ENCODE measurements around the gene GAD2. TPM values are rescaled to one million over a fixed set of nuclear protein-coding genes. Genes with fewer than 3 reads are reported as not detected.

Gene GAD2
- total RNA-seq, 2 experiments from 2014 or later: not detected

DNA sequence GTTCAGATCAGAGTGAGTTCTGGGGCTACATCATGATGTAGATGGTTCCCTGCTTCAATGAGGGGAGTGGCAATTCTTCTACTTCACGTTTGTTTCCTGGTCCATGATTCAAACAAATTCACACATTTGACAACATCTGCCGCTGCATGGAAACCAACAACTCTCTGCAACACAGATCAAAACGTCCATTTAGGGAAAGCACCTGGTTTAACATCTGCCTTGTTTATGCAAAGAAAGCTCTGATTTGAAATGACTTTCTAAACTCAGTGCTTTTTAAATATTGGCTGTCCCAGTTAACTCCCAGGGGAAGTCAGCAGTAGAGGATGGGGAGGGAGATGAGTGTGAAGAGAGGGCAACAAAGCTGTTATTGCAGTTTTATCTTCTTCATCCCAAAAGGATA lies 93.8 kb downstream of the GAD2 start:
- DNase-seq: no peak
- Mint-ChIP-seq H3K27ac (no peak overlapping the region), H3K4me1 (no peaks in the 10 kb centered on the region), H3K36me3 (no peaks in the 10 kb centered on the region), H3K27me3 (peaks cover 11% of the 10 kb centered on the region), H3K9me3 (no peaks in the 10 kb centered on the region), H3K4me3 (no peak overlapping the region)
- POLR2A ChIA-PET: no interaction called here
- ATAC-seq (ENCODE audit: low read depth): no peak

DNA sequence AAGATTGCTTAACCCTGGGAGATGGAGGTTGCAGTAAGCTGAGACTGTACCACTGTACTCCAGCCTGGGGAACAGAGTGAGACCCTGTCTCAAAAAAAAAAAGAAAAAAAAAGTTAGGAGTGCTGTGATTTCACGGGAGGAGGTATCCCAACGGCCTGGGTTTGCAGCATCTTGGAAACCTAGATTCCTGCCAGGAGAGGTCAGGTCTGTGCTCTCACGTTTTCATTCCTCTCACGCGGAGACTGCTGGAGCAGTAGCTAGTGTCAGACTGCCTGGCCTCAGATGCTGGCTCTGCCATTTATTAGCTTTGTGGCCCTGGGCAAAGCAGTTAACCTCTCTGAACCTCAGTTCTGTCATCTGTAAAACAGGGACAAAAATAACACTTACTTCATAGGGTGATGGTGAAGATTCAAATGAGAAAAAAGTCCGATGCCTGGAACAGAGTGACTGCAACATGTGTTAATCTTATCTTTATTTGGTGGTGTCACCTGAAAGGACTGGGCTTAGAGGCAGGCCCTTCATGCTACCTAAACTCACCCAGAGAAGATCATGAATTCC lies 94.9 kb downstream of the GAD2 start:
- no peaks in the 10 kb centered on the region for H3K36me3 Mint-ChIP-seq
- H3K9me3 Mint-ChIP-seq: no peaks in the 10 kb centered on the region
- no peak overlapping the region for H3K27ac Mint-ChIP-seq
- POLR2A ChIA-PET: no interaction called here
- no peak for ATAC-seq (ENCODE audit: low read depth)
- no peaks in the 10 kb centered on the region for H3K4me1 Mint-ChIP-seq
- peaks cover 11% of the 10 kb centered on the region for H3K27me3 Mint-ChIP-seq
- H3K4me3 Mint-ChIP-seq: no peak overlapping the region
- DNase-seq: no peak

DNA sequence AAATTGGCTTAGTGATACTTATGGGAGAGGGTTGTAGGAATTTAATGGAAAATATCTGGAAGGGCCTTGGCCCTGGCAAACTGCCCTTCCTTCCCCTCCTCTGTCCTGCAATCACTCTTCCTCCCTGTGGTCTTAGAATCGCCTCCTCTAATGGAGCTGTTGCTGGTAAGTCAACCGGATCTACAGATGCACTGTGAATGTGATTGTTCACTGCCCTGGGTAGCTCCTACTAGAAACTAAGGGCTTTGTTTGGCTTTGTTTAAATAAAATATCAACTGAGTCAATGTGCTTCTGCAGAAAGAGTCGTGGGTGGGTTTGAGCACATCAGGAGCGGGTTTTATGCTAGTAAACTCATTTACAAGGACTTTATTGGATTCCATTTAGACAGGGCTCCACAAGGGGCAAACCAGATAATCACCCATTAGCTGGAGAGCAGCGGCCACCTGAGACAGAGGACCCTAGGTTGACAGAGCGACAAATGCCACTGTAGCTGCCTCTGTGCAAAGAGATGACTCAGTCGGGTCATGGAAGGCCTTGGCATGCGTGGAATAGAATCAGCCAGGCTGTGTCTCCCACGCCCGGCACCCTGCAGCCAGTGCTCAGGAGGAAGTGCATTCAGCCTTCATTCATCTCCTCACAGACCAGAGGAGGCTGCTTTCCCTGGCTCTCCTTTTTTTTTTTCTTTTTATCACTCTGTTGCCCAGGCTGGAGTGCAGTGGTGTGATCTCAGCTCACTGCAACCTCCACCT lies 97.9 kb downstream of the GAD2 start:
- Mint-ChIP-seq H3K4me1 (no peaks in the 10 kb centered on the region), H3K27me3 (peaks cover 2% of the 10 kb centered on the region), H3K9me3 (no peaks in the 10 kb centered on the region), H3K27ac (no peak overlapping the region), H3K36me3 (no peaks in the 10 kb centered on the region), H3K4me3 (no peak overlapping the region)
- ATAC-seq (ENCODE audit: low read depth): no peak
- POLR2A ChIA-PET: no interaction called here
- no peak for DNase-seq

DNA sequence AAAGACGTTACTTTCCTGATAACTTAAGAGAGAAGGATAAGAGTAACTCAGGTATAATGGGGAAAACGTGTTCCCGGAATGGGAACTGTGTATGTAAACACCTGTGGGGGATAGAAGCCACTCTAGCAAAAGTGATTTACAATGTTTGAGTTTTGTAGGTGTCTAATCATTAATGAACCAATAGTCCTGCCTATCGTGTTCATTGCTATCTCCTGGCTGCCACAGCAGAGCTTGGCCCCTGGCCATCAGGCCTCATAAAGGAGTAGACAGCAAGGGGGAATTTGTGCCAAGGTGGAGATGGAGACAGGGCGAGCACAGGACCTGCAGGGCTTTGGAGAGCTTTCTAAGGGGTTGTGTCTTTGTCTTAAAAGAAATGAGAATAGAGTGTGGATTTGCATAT lies 102.1 kb downstream of the GAD2 start:
- Mint-ChIP-seq H3K9me3 (no peaks in the 10 kb centered on the region), H3K27ac (no peak overlapping the region), H3K36me3 (no peaks in the 10 kb centered on the region), H3K4me3 (no peak overlapping the region), H3K27me3 (peaks cover 5% of the 10 kb centered on the region), H3K4me1 (no peaks in the 10 kb centered on the region)
- POLR2A ChIA-PET: no interaction called here
- no peak for ATAC-seq (ENCODE audit: low read depth)
- no peak for DNase-seq

DNA sequence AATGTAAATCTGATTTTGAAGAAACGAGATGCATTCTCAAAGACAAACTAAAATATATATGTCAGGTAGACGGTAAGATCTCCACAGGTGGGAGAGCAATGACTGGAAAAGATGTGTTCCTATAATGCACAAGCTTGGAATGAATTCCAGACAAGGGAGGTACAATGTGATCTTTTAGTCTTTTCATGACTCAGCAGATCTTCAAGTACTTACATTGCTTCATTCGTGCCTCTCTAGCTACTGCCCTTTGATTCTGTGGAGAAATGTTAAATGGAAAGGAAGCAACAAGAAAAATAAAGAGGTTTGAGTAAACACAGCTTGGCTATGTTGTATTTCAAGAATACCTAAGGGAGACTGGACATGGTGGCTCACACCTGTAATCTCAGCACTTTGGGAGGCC lies 106.6 kb downstream of the GAD2 start:
- H3K4me3 Mint-ChIP-seq: no peak overlapping the region
- H3K27ac Mint-ChIP-seq: no peak overlapping the region
- no peaks in the 10 kb centered on the region for H3K4me1 Mint-ChIP-seq

DNA sequence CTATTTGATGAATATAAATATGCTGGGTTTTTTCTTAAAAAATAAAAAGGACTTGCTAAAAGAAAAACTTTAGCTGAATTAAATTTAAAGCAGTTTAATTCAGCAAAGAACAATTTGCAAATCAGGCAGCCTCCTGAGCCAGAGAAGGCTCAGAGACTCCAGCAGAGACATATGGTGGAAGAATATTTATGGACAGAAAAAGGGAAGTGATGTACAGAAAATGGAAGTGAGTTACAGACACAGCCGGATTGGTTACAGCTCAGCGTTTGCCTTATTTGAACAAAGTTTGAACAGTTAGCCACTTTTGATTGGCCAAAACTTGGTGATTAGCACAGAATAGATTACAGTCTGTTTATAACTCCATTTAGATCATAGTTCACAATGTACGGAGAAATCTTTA lies 110.3 kb downstream of the GAD2 start:
- ATAC-seq (ENCODE audit: low read depth) (no peak), DNase-seq (no peak)
- no peaks in the 10 kb centered on the region for H3K36me3 Mint-ChIP-seq
- POLR2A ChIA-PET: no interaction called here
- H3K27me3 Mint-ChIP-seq: peaks cover 12% of the 10 kb centered on the region
- H3K4me3 Mint-ChIP-seq: no peak overlapping the region
- no peaks in the 10 kb centered on the region for H3K9me3 Mint-ChIP-seq
- peaks cover 4% of the 10 kb centered on the region for H3K4me1 Mint-ChIP-seq
- no peak overlapping the region for H3K27ac Mint-ChIP-seq

More for the DNA sequence above, 106.6 kb downstream of the GAD2 start:
- Mint-ChIP-seq H3K9me3 (no peaks in the 10 kb centered on the region), H3K36me3 (no peaks in the 10 kb centered on the region), H3K27me3 (peaks cover 6% of the 10 kb centered on the region)
- DNase-seq (no peak), ATAC-seq (ENCODE audit: low read depth) (no peak)
- POLR2A ChIA-PET: no interaction called here

DNA sequence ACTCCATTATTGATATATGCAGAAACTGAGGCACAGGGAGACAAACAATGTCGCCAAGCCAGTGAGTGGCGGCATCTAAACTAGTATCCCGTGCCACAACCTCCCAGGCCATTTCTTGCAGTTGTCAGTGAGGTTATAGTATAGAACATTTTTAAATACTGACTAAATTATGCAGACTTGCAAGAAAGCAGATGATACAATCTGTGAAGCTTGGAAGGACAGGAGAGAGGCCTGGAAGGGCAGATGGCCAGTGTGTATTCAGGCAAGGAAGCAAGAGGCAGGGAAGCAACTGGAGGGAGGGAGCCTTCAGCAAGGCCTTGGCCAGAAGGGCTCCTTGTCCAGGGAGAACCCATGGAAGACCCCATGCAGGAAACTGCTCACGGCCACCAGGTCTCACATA lies 111.2 kb downstream of the GAD2 start:
- Mint-ChIP-seq H3K36me3 (no peaks in the 10 kb centered on the region), H3K9me3 (no peaks in the 10 kb centered on the region), H3K4me1 (peaks cover 4% of the 10 kb centered on the region), H3K27me3 (peaks cover 10% of the 10 kb centered on the region), H3K27ac (no peak overlapping the region), H3K4me3 (no peak overlapping the region)
- DNase-seq (no peak), ATAC-seq (ENCODE audit: low read depth) (no peak)
- POLR2A ChIA-PET: no interaction called here

DNA sequence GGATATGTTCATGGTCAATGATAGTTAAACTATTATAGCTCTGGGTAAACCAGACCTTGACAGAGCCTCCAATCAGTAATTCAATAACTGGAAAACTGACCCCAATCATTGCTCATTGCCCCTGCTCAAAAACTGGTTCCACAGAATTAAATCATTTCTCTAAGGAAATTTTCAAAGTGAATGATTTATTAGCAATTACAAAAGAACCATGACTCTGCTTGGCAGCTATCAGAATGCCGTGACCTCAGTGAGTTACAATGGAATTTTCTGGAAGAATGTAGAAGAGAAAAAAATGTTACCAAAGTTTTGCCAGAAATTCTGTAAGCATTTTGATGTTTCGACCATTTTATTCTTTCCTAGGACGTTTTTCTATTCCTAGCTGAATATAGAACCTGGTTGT lies 114.8 kb downstream of the GAD2 start:
- Mint-ChIP-seq H3K4me3 (no peak overlapping the region), H3K36me3 (peaks cover 2% of the 10 kb centered on the region), H3K4me1 (peaks cover 8% of the 10 kb centered on the region), H3K27ac (no peak overlapping the region), H3K9me3 (peaks cover 2% of the 10 kb centered on the region), H3K27me3 (peaks cover 7% of the 10 kb centered on the region)
- ATAC-seq (ENCODE audit: low read depth) (no peak), DNase-seq (no peak)
- POLR2A ChIA-PET: no interaction called here

DNA sequence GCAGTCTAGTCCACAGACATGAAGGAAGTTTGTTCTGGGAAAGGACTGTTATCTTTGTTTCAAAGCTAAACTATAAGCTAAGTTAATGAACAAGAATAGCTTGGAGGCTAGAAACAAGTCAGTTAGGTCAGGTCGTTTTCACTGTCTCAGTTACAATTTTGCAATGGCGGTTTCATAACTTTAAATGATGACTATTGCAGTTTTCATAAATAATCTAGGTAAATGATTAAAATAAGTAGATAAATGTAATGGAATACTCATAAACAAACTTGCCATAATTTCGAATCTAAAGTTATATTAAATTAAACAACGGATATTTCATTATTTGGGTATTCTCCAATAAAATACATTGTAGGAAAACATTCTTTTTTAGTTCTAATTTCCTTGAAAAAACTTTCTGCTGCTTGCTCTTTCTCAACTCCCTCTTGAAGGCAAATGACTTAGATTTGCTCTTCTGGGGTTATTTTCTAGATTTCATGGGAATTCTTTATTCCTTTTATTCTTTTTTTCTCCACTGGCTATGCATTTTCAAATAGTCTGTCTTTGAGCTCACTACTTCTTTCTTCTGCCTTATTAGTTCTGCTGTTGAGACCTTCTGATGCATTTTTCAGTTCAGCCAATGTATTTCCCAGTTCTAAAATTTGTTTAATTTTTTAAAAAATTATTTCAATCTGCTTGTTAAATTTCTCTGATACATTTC lies 117.8 kb downstream of the GAD2 start:
- Mint-ChIP-seq H3K4me3 (no peak overlapping the region), H3K9me3 (peaks cover 5% of the 10 kb centered on the region), H3K27me3 (no peaks in the 10 kb centered on the region), H3K36me3 (peaks cover 5% of the 10 kb centered on the region), H3K4me1 (peaks cover 10% of the 10 kb centered on the region), H3K27ac (no peak overlapping the region)
- POLR2A ChIA-PET: no interaction called here
- no peak for DNase-seq
- ATAC-seq (ENCODE audit: low read depth): no peak

DNA sequence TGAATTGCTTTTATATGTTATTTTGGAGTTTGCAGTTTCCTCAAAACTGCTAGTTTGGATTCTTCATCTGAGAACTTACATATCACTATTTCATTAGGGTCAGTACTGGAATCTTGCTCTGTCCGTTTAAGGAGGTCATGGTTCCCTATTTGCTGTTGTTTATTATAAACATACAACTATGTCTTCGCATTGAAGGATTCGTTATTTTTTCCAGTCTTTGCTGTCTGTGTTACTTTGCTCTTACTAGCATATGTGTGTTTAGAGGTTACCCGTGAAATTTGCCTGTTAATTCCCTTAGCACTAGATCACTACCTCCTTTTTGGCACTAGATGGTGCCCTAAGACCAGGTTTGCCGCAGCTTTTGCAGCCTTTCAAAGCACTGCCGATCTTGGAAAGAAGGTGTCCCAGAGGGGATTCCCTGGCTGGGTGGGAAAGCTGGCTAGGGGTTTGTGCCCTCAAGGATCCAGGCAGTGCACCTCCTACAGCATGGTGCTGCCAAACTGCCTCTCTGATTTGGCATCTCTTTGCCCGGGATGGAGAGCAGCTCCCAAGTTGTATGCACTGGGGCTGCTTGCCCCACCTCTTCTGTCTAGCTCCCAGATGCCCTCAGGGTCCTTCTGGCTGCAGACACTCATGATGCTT lies 118.5 kb downstream of the GAD2 start:
- Mint-ChIP-seq H3K9me3 (peaks cover 6% of the 10 kb centered on the region), H3K4me3 (peak overlapping the region; percentile 76), H3K27ac (peak overlapping the region; percentile 78), H3K4me1 (peaks cover 7% of the 10 kb centered on the region), H3K36me3 (peaks cover 5% of the 10 kb centered on the region), H3K27me3 (no peaks in the 10 kb centered on the region)
- POLR2A ChIA-PET: interaction anchor here (1.0 kb wide), 1 partner anchor 362 kb away, joined by 4 read pairs; no protein-coding TSS in a partner anchor
- ATAC-seq (ENCODE audit: low read depth) (peak; percentile 84), DNase-seq (peak; percentile 66)

DNA sequence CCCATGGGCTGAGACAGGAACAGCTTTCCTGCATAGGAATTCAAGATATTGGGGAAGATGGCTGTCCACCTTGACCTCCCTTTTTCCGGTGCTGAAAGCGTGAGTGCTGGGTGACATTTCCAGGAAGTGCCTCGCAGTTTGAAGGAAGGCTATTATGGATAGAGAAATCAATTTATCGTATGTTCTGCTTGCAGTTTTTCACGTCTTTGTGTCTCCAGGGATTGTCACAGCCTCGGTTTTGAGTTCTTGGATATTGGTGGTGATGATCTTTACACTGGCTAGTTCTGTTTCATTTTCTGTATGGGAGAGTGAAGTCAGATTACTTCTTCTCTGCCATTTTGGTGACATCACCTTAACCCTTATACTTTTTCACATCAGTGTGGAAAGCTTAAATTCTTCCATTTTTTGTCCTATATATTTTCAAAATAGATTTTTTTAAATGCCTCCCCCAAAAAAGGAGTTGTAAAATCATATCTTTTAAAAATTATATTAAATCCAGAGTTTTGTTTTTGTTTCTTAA lies 119.1 kb downstream of the GAD2 start:
- Mint-ChIP-seq H3K36me3 (peaks cover 6% of the 10 kb centered on the region), H3K27ac (peak overlapping the region; percentile 78)
- POLR2A ChIA-PET: interaction anchor here (1.0 kb wide), 1 partner anchor 361 kb away, joined by 4 read pairs; no protein-coding TSS in a partner anchor

DNA sequence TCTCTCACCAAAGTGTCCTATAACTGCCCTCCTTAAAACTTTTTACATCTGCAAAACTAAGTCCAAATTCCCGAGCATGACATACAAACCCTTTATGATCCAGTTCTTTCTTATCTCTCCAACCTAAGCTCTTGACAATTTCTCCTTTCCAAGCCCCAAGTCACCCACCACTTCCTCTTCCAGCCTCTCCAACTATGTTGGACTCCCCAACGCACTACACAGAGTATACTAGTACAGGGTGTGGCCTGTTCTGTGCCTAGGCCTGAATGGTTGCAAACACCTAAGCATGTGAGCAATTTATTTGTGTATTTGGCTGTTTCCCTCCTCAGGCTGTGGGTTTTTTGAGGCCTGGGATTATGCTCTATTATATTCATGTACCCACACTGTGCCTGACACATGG lies 120.4 kb downstream of the GAD2 start:
- H3K4me3 Mint-ChIP-seq: no peak overlapping the region
- H3K27ac Mint-ChIP-seq: no peak overlapping the region
- POLR2A ChIA-PET: no interaction called here
- H3K27me3 Mint-ChIP-seq: no peaks in the 10 kb centered on the region
- DNase-seq: no peak
- no peak for ATAC-seq (ENCODE audit: low read depth)
- H3K36me3 Mint-ChIP-seq: peaks cover 8% of the 10 kb centered on the region
- peaks cover 9% of the 10 kb centered on the region for H3K9me3 Mint-ChIP-seq
- H3K4me1 Mint-ChIP-seq: peaks cover 12% of the 10 kb centered on the region

More for the DNA sequence above, 119.1 kb downstream of the GAD2 start:
- peaks cover 7% of the 10 kb centered on the region for H3K4me1 Mint-ChIP-seq
- H3K27me3 Mint-ChIP-seq: no peaks in the 10 kb centered on the region
- peak overlapping the region; percentile 76 for H3K4me3 Mint-ChIP-seq
- DNase-seq: no peak
- peak; percentile 32 for ATAC-seq (ENCODE audit: low read depth)
- peaks cover 7% of the 10 kb centered on the region for H3K9me3 Mint-ChIP-seq

DNA sequence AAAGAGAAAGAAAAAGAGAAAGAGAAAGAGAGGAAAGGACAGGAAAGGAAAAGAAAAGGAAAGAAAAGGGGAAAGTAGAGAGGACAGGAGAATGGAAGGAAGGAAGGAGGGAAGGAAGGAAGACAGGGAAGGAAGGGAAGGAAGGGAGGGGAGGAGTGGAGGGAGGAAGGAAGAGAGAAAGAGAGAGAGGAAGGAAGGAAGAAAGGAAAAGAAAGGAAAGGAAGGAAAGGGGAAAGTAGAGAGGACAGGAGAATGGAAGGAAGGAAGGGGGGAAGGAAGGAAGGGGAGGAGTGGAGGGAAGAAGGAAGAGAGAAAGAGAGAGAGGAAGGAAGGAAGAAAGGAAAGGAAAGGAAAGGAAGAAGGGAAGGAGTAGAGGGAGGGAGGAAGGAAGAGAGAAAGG lies 125.1 kb downstream of the GAD2 start:
- POLR2A ChIA-PET: no interaction called here

More for the DNA sequence above, 125.1 kb downstream of the GAD2 start:
- H3K4me1 Mint-ChIP-seq: peaks cover 8% of the 10 kb centered on the region
- peaks cover 7% of the 10 kb centered on the region for H3K9me3 Mint-ChIP-seq
- peak overlapping the region; percentile 37 for H3K27ac Mint-ChIP-seq
- no peak for DNase-seq
- peak overlapping the region; percentile 15 for H3K4me3 Mint-ChIP-seq
- H3K27me3 Mint-ChIP-seq: no peaks in the 10 kb centered on the region
- H3K36me3 Mint-ChIP-seq: peaks cover 6% of the 10 kb centered on the region
- no peak for ATAC-seq (ENCODE audit: low read depth)
